NCI-H524 treated with DMSO at 0.1 percent for 48 hours (cell line): ENCODE data around the gene FSTL4.

Source experiments
- DNase-seq: peaks from one replicate; lab custom pipeline; 2025; lab: John Stamatoyannopoulos, UW

The FSTL4 gene

DNA sequence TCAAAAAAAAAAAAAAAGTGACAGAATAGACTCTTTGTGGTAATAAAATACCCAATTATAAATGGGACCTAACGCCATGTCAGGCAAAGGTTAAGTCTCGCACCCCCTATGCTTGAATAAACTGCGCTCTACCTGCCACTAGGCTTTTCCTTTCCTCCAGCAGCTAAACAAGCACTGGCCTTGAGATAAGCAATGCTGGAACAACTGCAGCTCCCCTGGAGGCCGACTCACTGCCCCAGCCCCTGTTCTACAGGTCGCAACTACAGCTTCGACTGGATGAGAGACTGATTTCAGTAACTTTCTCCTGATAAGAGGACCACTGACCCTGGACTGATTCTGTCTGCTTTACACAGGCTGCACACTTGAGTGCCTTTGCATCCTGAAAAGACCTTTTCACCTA is 350.3 kb downstream of the FSTL4 start:
- DNase-seq, result no peak

DNA sequence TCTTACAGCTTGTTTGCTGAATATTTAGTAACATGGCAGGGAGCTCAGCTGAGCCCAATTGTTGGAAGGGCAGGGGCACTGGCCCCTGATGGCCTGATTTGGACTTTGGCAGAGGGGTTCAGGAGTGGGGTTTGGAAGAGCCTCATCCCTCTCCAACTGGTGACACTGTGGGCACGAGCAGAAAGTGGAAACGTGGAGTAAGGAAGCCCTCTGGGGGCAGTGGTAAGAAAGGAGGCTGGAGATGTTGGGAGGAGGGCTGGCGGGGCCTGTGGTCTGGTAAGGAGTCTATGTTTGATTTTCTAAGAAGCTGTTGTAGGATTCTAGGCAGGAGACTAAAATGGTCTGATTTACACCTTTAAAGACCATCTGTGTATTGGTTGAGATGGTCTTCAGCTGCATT is 351.6 kb downstream of the FSTL4 start:
- DNase-seq, result no peak

DNA sequence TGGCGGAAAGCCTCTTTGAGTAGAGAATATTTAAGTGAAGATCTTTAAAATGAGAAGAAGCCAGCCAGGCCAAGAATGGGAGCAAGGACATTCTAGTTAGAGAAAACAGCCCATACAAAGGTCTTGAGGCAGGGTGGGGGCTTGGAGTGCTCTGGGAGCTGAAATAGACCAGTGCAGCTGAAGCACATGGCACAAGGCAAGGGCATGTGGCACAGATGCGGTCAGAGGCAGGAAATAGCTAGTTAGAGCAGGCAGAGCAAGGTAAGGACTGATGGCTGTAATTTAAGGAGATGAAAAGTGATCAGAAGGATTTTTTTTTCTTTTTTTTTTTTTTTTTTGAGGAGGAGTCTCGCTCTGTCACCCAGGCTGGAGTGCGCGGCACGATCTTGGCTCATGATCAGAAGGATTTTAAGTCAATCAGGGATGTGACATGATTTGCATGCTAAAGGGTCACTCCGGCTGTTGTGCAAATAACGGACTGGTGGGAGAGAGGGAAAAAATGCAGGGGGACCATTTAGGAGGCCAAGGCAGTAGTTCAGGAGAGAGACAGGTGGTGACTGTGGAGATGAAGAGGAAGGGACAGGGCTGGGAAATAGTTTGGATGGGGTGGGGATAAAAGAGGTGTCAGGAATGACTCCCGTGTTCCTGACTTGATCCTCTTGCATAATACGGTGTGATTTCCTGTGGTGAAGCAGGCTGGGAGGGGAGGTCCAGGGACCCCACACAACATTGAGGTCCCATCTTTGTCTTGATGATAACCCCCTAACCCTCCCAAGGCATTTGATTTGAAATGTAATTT is 352.9 kb downstream of the FSTL4 start:
- DNase-seq, result no peak

DNA sequence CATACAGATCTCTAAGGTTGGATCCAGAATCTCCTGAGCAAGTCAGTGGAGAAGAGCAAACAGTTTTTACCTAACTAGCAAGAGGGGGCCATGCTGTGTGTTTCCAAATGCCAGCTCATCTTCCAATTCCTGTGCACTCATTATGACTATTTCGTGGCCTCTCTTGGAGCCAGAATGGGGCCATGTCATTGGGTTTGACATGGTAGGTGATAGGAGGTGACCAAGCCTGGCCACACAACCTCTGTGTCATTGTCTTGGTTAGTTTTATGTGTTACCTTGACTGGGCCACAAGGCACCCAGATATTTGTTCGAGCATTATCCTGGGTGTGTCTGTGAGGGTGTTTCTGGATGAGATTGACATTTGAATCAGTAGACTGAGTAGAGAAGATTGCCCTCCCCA is 354.4 kb downstream of the FSTL4 start:
- DNase-seq, result no peak

DNA sequence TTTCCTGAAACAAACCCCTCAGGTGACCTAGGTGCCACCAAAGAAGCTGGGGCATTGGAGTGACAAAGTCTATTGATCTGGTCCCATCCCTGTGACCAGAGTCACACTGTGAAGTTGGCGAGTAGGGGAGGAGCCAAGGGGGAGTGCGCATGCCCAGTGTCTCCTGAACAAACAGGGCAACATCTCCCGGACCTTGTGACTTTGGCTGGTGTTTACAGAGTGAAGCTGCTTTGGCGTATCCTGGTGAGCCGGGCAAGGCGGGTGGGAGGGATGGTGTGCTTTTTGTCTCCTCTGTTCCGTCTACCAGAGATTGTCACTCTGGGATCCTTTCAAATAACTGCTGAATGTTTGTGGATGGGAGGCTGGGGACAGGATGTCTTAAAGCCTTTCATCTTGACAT is 356.1 kb downstream of the FSTL4 start:
- DNase-seq, result no peak

DNA sequence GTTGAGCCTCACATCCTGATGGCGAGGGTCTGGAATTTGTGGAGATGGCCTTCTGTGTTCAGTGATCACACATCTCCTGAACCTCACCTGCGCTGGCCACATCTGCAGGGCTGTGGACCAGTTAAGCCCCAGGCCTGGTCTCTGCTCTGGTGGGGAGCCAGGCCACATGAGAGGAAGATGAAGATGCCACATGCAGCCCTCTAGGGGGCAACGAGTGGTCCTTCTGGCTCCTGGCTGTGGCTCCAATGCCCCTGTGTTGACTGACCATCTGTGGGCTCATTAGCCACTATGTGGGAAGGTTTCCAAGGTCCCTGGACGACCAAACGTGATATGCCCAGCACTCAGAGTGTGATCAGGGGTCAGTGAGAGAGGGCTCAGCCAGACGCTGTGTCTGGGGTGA is 357.5 kb downstream of the FSTL4 start:
- no peak for DNase-seq

DNA sequence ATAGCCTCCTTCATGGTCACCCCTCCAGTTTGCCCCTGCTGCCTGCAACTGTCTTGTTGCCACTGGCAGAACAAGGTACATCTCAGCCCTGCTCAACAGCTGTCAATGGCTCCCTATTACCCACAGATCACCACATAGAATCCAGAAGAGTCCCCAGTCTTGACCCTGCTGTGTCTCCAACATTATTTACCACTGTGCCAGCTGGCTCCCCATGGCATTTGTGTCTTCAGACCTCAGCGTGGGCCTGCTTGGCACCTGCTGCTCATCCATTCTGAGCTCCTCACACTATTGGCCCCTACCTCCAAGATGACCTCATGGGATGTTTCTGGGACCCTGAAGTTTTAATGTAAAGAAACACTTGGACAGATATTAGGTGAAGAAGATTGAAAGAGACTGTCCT is 358.7 kb downstream of the FSTL4 start:
- no peak for DNase-seq

DNA sequence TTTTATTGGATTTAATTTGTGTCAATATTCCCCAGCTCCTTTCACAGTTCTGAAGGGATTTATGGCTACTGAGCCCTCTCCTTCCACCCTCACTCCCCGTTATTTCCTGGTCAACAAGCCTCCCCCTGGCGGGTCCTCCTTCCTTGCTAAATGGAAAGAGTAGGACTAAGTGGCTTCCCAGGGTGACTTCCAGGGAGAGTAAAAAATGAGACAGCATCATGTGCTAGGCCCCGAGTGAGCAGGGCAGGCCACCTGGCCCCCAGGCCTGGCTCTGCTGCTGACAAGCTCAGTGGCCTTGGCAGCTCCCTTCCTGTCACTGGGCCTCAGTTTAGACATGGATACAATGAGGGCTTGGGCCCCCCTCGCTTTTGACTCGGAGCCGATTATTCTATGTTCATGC is 359.3 kb downstream of the FSTL4 start:
- DNase-seq, result no peak

DNA sequence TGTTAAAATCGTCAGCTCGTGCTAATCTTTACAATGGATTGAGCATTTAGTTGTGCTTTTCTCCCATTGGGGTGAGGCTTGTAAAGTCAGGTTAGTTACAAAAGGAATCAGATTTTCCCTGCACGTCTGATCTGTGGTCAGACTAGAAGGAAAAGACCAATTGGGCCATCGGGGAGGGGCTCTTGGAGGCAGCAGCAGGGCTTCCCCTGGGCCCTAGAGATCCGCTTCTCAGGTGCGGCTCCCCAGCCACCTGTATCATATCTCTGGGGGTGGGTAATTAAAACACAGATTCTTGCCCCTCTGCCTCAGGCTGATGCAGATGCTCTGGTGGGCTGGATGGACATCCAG is 360.2 kb downstream of the FSTL4 start:
- no peak for DNase-seq

DNA sequence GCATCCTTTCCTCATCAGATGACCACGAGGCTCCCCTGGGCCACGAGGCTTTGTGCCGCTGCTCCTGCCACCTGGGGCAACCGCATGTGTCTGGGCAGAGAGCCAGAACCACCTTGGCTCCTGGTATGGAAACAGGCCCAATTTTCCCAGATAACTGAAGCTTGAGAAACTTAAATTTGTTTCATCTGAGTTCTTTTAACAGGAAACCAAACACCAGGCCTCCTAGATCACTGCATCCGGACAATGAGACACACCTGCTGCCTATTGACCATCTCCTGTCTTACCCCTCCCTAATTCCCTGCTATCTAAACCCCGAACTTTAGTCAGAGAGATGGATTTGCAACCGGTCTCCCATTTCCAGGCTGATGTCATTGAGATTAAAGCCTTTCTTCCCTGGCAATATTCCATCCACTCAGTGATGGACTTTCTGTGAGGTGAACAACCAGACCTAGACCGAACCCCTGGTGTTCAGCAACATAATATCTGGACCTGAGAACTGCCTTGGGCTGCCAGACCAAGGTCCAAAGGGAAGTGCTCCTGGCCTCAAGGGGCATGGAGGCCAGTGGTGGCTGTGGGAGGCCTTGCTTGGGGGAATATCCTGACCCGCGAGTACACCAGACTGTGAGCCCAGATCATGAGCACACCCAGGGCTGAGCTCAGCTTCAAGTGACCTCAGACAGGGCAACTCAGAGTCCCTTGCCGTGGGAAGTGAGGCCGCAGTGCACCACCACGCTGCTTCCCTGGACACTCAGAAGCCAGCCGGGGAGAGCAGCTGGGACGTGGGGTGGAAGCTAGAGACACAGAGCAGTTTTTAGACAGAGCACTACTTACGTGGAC is 360.8 kb downstream of the FSTL4 start:
- no peak for DNase-seq

DNA sequence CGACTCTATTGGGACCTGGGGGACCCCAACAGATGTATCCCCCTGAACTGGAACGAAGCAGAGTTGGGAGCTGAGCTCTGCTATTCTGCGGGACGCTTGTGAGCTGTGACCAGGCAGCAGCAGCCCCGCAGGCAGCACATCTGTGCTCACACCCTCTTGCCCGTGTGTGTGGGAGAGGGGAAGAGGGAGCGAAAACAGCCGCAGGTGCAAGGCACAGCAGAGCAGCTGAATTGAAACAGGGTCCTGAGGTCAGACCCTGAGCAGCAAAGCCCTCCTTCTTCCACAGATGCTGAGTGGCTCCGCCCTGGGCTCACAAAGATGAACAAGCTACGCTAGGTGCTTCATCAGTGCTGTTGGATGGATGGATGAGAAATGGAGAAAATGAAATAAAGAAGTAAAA is 361.8 kb downstream of the FSTL4 start:
- no peak for DNase-seq

DNA sequence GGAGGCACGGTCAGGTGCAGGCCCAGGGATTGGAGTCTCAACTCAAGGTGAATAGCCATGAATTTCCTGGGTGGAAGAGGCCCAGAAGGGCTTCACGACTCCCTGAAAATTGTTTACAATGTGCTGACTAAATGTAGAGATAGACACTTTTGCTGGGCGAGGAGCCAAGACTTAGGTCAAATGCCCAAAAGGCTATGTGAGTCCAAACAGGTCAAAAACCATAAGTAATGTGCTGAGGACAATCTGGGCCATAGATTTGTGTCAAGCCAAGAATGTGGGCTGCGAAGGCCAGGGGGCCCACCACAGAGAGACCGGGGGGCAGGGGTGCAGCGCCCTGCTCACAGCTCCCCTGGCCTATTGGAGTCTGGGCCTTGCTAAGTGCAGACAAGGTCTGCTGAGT is 362.7 kb downstream of the FSTL4 start:
- no peak for DNase-seq

DNA sequence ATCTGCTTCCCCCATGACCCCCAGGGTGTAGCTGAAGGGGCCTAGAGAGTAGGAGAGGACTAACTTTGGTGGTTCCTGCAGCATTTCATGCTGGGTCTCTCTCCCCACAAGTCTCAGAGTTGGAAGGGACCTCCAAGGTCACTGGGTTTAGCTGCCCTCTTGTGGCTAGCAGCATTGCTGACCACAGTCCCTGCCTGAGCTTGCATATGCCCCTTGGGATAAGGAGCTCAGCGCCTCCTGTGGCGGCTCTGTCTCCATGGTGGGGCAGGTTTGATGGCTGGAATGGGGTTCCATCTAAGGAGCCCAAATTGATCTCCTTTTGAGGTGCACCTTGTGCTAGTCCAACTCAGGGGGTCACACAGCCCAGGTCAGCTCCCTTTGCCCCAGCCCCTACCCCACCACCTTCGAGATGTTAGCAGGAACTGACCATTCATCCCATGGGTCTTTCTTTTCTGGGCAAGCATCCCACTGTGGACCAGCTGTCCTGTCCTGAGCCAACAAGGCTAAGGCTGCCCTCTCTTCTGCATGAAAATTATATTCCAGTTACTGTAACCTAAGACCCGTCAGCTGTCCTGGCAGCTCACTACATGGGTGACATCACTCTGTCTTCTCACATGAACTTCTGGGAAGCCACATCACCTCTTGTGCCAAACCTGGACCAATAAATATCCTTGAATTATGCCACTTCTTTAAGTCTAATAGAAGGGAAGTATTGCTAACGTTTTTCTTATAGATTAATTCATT is 364.3 kb downstream of the FSTL4 start:
- DNase-seq, result no peak

DNA sequence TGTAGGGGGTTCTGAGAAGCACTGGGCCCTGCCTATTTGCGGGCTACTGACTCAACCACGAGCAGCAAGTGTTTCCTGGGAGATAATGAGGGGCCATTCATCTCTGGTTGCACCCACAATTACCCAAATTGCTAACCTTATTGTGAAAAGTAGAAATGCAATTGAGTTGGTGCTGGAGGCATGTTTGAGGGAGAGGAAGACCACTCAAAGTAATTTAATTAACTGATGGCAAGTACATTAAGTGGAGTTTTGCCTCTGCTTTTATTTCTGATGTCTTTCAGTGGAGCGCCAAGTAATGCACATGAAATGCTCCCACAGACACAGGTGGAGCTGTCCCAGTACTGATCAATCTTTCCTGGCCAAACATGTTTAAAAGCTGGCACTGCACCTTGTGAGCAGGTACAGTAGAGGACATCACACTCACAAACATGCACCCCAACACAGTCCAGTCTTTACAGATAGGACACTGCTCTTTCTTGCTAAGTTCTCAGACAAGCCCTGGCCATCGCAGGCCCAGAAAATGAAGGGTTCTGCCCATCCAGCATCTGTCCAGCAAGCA is 365.1 kb downstream of the FSTL4 start:
- no peak for DNase-seq

DNA sequence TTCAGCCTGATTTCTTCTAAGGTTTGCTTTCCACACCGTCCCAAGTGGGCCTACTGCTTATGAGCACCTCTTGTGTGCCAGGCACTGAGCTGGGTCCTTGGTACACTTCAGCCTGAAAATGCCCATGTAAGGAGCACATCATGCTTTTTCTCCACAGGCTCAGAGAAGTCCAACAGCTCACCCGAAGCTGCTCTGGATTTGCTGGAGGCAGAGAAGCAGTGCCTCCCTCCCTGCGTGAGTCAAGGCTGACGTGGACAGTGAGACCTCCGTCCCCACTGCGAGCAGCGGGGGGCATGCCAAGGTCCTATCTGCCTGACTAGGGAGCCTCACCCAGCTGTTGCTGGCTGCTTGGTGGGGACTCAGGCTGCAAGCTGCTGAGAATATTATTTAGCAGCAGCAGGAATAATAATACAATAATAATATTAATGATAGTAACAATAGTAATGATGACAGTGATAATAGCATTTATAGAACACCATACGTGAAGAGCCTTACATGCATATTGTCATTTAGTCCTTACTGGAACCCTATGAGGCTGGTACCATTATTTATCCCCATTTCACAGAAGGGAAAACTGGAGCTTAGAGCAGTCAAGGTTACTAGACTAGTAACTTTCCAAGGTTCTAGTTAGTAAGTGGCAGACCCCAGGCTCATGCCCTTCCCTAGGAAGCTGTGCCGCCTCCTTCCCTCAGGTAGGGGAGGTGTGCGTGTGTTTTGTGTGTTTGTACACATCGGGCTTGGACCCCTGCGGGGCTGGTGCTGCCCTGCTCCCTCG is 365.8 kb downstream of the FSTL4 start:
- DNase-seq, result no peak

DNA sequence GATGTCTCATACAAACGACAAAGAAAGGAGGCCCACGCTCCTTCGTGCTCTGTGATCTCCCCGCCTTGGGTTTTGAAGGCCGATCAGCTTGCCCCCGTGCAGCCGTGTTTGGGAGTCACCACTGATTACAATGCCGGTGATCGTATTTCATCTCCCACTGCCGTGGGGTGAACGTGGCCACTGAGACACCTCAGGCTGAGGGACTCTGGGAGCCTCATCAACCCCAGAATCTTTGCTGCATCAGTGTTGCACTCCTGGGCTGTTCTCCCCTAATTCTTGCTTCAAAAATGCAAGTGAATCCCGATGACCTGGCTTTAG is 366.3 kb downstream of the FSTL4 start:
- no peak for DNase-seq

DNA sequence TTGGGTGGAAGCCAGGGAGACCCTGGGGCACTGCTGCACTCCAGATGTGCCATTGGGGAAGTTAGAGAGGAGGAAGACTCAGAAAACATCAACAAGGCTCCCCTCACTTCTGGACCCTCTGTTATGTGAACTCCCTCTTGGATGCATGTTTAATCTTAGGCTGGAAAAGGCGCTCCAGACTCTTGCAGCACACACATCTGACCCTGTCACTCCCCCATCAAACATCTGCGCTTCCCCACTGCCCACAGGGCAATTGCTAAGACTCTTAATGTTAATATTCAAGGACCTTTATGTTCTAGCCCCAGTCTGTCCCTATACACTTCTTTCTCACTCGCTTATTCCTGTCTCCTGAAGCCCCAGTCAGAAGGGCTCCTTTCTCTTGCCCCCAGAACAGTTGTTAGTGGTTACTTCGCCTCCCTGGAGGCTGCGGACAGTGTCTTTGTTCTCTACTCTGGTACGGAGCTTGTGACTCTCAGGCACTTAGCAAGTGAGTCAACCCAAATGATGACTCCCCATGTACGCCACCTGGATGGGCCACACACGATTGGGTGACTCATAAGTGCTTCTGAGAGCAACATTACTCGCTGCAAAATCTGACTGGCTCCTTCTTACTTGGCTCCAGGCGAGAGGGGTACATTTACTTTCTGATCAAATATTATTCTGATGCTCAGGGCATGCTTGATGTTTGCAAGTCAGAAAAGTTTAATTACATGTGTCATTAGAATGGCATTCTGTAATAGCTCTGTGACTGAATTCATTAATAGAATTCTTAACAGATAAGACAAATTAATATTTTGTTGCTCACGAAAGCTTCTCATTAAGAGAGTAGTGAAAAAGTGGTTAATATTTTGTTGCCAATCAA is 366.9 kb downstream of the FSTL4 start:
- DNase-seq, result no peak

DNA sequence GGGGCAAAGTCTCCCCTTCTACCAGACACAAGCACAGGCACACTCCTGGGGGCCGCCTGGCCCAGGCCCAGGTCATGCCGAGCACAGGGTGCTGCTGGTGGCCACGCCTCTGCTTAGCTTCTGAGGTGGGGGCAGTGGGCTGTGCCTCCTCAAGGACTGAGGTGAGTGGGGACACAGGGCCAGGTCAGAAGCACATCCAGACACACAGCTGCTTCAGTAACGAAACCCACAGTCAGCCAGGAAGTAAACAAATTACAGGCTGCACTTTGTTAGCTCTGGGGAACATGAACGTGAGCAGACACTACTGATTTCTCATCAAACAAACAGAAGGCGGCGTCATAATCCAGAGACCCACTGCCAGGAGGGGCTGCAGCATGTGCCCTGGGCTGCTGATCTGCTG is 368.1 kb downstream of the FSTL4 start:
- no peak for DNase-seq

DNA sequence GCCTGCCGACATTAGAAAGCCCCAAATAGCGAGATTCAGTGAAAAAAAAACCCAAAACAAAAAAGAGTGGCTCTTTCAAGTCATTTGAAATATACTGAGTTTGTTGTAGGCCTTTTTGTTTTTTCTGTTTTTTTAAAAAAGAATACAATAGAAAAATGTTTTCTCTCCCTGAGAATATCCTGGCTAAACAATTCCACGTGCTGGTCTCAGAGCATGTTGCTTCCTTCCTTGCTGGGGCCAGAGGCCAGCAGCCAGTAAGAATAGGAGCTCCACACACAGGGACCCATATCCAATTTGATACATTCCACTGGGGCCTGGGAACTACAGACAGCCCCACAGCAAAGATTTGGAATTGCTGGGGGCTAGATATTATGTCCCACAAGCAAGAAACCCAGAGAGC is 369.1 kb downstream of the FSTL4 start:
- no peak for DNase-seq

DNA sequence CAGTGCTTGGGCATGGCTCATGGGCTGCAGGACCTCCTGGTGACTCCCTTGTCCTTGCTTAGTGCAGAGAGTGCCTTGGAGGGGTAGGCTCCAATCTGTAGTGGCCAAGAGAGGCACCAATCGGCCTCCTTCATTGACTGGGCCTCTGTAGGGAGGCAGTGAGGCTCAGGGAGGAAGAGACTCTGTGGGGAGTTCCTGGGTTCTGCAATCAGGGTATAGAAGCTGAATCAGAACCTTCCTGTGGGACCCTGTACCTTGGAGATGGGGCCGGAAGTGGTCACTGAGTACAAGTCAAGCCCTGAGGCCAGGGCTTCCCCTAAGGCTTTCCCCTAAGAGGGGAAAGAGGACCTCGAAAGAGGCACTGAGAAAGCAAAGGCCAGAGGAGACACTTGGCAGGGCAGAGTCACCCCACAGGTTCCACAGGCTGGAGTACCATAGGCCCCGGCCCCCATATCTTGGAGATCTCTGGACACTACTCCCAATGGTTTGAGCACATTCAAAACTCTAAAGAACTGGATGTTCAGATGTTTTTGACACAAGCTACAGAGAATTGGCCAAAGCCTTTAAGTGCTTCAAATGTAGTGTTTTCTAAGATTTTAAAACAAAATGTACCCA is 370.0 kb downstream of the FSTL4 start:
- DNase-seq, result no peak
